GM19324 (cell line): ENCODE results near the gene MEDAG.
"Not testable (repeated sequence)": the region's sequence is repeated elsewhere in the genome, so short reads cannot be mapped to it uniquely, and the experiment has no call there.

ENCODE experiments used
- ATAC-seq: cut with Tn5 transposase; IDR thresholded peaks from one replicate; pipeline ENCODE4 v1.9.1; 2021; ENCODE audit warnings: mild to moderate bottlenecking, moderate library complexity; ENCODE audit not compliant: unreplicated experiment, low FRiP score

The MEDAG gene

GRCh38 chr13:30906411-30907051, 460 bp downstream of the MEDAG start:
- ATAC-seq: no peak

- ATAC-seq: no peak
Measured at GRCh38 chr13:30907121-30907861, 1.2 kb downstream of the MEDAG start.

- no peak for ATAC-seq
Measured at GRCh38 chr13:30908416-30908980, 2.4 kb downstream of the MEDAG start.

GRCh38 chr13:30910676-30911075, 4.6 kb downstream of the MEDAG start:
- ATAC-seq: no peak

- no peak for ATAC-seq
Measured at GRCh38 chr13:30915691-30916541, 9.8 kb downstream of the MEDAG start.

- ATAC-seq: no peak
Measured at GRCh38 chr13:30916991-30917390, 10.9 kb downstream of the MEDAG start.

GRCh38 chr13:30918662-30919405, 12.8 kb downstream of the MEDAG start:
- no peak for ATAC-seq

- ATAC-seq: no peak
Measured at GRCh38 chr13:30920162-30920909, 14.3 kb downstream of the MEDAG start.

GRCh38 chr13:30923418-30923817, 17.3 kb downstream of the MEDAG start:
- no peak for ATAC-seq

GRCh38 chr13:30924721-30925120, 18.6 kb downstream of the MEDAG start:
- no peak for ATAC-seq

- ATAC-seq: no peak
Measured at GRCh38 chr13:30925429-30925828, 19.4 kb downstream of the MEDAG start.

GRCh38 chr13:30926781-30927180, 20.7 kb downstream of the MEDAG start:
- no peak for ATAC-seq

GRCh38 chr13:30927188-30927587, 21.1 kb downstream of the MEDAG start:
- not testable (repeated sequence) for ATAC-seq

- no peak for ATAC-seq
Measured at GRCh38 chr13:30927595-30927994, 21.5 kb downstream of the MEDAG start.

GRCh38 chr13:30928978-30929377, 22.9 kb downstream of the MEDAG start:
- no peak for ATAC-seq

GRCh38 chr13:30932481-30933353, 26.6 kb downstream of the MEDAG start, which contains the start of gene TEX26:
TSS of gene TEX26 (plus strand) at chr13:30932656. CDS start at chr13:30932716, 60 bp downstream.
- ATAC-seq: no peak

GRCh38 chr13:30933354-30933670, 27.2 kb downstream of the MEDAG start:
- no peak for ATAC-seq

- ATAC-seq: no peak
Measured at GRCh38 chr13:30934381-30934780, 28.3 kb downstream of the MEDAG start.

GRCh38 chr13:30934803-30935202, 28.7 kb downstream of the MEDAG start:
- ATAC-seq: no peak
